Smooth muscle cell (in vitro differentiated cells): ENCODE measurements around the gene ESPN. TPM values are rescaled to one million over a fixed set of nuclear protein-coding genes. Genes with fewer than 3 reads are reported as not detected.

Experiments
- DNase-seq: peaks from one replicate; lab custom pipeline; 2025; ENCODE audit not compliant: unreplicated experiment; lab: John Stamatoyannopoulos, UW
- H2AFZ ChIP-seq: fragments of 200-600 bp; sonication (generic); 2 replicates; pipeline ENCODE4 v1.6.0; 2016; ENCODE audit warnings: antibody characterized with exemption, low read depth, mild to moderate bottlenecking
- H3F3A ChIP-seq: fragments of 200-600 bp; sonication (generic); 2 replicates; pipeline ENCODE4 v1.6.0; 2017; ENCODE audit warnings: antibody characterized with exemption, low read depth
- H3K27ac ChIP-seq: fragments of 200-600 bp; sonication (generic); 2 replicates; pipeline ENCODE4 v1.5.1; 2016; ENCODE audit warnings: low read depth, mild to moderate bottlenecking
- H3K27me3 ChIP-seq: fragments of 200-600 bp; sonication (generic); 2 replicates; pipeline ENCODE4 v1.6.1; 2016; ENCODE audit warnings: low read depth, mild to moderate bottlenecking
- H3K36me3 ChIP-seq: fragments of 200-600 bp; sonication (generic); 2 replicates; pipeline ENCODE4 v1.5.1; 2016; ENCODE audit warnings: low read depth
- H3K4me1 ChIP-seq: fragments of 200-600 bp; sonication (generic); 2 replicates; pipeline ENCODE4 v1.5.1; 2016; ENCODE audit warnings: low read depth
- H3K4me2 ChIP-seq: fragments of 200-600 bp; sonication (generic); 2 replicates; pipeline ENCODE4 v1.6.0; 2016; ENCODE audit warnings: mild to moderate bottlenecking
- H3K4me3 ChIP-seq: fragments of 200-600 bp; sonication (generic); 2 replicates; pipeline ENCODE4 v1.5.1; 2016; ENCODE audit warnings: mild to moderate bottlenecking
- H3K79me2 ChIP-seq: fragments of 200-600 bp; sonication (generic); 2 replicates; pipeline ENCODE4 v1.6.0; 2016; ENCODE audit warnings: low read depth, mild to moderate bottlenecking
- H3K9ac ChIP-seq: fragments of 200-600 bp; sonication (generic); 2 replicates; pipeline ENCODE4 v1.6.0; 2016; ENCODE audit warnings: low read depth
- H3K9me3 ChIP-seq: fragments of 200-600 bp; sonication (generic); replicated peaks from 2 replicates; pipeline ENCODE4 v1.5.1; 2016; ENCODE audit warnings: low read depth
- H4K20me1 ChIP-seq: fragments of 200-600 bp; sonication (generic); 2 replicates; pipeline ENCODE4 v1.6.0; 2016; ENCODE audit warnings: low read depth
- WGBS: methylation state at CpG from one replicate; pipeline ENCODE4 v1.1.7; 2016; ENCODE audit warnings: low lambda C conversion rate; 5-methylcytosine and 5-hydroxymethylcytosine counted together
- polyA plus RNA-seq: library from polyadenylated mRNA; unstranded; fragments of >200 nt; fragmentation: Nextera tagmentation; extraction: Ambion mirVana; gene quantifications from 2 replicates; pipeline ENCODE4 v1.2.1, GENCODE V29; 2016
- total RNA-seq: library from RNA; depleted of rRNA; stranded (reverse); fragments of >200 nt; gene quantifications from 2 replicates; pipeline ENCODE4 v1.2.3, GENCODE V29; 2014
- TF ChIP-seq, protein P1 (sequence below): fragments of 200-600 bp; sonication (generic); IDR thresholded peaks from 2 replicates; pipeline ENCODE4 v1.5.1; 2017; ENCODE audit warnings: borderline replicate concordance, mild to moderate bottlenecking, antibody characterized with exemption; ENCODE audit not compliant: insufficient read depth, poor library complexity, severe bottlenecking

ESPN gene
- total and polyA plus RNA-seq, 2 experiments from 2014 or later, result 1.1 TPM; not detected in 1

DNA sequence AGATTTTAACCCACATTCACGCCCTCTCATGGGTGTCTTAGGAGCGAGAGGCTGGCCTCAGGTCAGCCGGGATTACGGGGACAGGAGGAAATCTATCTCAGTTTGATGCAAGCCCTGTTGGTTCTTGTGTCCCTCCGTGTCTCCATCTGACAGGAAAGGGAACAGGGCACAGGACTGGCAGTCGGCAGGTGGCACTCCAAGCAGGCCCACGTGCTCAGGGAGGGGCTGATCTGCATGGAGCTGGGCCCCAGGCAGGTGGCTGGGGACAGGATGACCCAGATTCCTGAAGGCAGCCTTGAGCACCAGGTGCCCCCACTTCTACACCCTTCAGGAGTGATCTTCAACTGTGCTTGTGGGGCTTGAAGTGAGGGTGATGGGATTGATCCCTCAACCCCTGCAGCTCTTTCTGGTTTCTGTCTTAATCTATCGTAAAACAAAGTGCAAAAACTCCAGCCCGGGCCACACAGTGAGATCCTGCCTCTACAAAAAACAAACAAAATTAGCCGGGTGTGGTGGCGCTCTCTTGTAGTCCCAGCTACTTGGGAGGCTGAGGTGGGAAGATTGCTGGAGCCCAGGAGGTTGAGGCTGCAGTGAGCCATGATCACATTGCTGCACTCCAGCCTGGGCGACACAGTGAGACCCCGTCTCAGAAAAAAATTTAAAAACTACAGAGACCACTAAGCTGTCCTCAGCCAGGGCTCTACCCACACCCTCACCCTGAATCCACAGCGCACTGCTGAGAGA lies 58.6 kb downstream of the ESPN start:
- Histone ChIP-seq H4K20me1 (peaks cover 48% of the 10 kb centered on the region), H3K4me2 (no peak overlapping the region), H3K9me3 (no peaks in the 10 kb centered on the region), H3K4me1 (peaks cover 11% of the 10 kb centered on the region), H3K4me3 (no peak overlapping the region), H3K79me2 (peaks cover 2% of the 10 kb centered on the region), H3K27ac (no peak overlapping the region), H3K9ac (no peak overlapping the region), H3F3A (no peaks in the 10 kb centered on the region), H2AFZ (no peak overlapping the region), H3K27me3 (peaks cover 10% of the 10 kb centered on the region), H3K36me3 (no peaks in the 10 kb centered on the region)
- TF ChIP-seq, protein P1, sequence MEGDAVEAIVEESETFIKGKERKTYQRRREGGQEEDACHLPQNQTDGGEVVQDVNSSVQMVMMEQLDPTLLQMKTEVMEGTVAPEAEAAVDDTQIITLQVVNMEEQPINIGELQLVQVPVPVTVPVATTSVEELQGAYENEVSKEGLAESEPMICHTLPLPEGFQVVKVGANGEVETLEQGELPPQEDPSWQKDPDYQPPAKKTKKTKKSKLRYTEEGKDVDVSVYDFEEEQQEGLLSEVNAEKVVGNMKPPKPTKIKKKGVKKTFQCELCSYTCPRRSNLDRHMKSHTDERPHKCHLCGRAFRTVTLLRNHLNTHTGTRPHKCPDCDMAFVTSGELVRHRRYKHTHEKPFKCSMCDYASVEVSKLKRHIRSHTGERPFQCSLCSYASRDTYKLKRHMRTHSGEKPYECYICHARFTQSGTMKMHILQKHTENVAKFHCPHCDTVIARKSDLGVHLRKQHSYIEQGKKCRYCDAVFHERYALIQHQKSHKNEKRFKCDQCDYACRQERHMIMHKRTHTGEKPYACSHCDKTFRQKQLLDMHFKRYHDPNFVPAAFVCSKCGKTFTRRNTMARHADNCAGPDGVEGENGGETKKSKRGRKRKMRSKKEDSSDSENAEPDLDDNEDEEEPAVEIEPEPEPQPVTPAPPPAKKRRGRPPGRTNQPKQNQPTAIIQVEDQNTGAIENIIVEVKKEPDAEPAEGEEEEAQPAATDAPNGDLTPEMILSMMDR, result no peak
- 93% methylated on average over 14 of the region's 14 CpGs for WGBS
- no peak for DNase-seq

DNA sequence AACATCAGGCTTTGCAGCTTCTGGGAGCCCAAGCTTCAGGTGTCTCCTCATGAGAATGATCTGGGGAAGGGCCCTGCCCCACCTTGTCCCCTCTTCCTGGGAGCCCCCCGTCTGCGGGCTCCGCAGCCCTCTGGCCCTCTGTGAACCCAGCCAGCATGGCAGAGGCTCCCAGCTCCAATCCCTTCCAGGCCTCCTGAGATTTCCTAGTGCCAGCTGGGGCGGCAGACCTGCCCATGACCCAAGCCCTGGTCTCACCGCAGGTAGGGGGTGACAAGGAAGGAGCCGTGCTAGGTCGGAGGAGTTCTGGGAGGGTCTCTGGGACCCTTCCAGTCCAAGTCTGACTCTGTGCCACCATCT lies 59.2 kb downstream of the ESPN start:
- H3K4me3 ChIP-seq, result no peak overlapping the region
- TF ChIP-seq, protein P1, result no peak
- H4K20me1 ChIP-seq, result peaks cover 42% of the 10 kb centered on the region
- no peaks in the 10 kb centered on the region for H3F3A ChIP-seq
- H3K4me1 ChIP-seq, result peaks cover 11% of the 10 kb centered on the region
- H3K36me3 ChIP-seq, result no peaks in the 10 kb centered on the region
- 100% methylated on average over 7 of the region's 7 CpGs for WGBS
- H3K9me3 ChIP-seq, result no peaks in the 10 kb centered on the region
- no peak overlapping the region for H3K4me2 ChIP-seq
- H3K27me3 ChIP-seq, result peaks cover 10% of the 10 kb centered on the region
- DNase-seq, result no peak
- no peak overlapping the region for H3K9ac ChIP-seq
- no peak overlapping the region for H3K27ac ChIP-seq
- H3K79me2 ChIP-seq, result peaks cover 2% of the 10 kb centered on the region
- H2AFZ ChIP-seq, result no peak overlapping the region

DNA sequence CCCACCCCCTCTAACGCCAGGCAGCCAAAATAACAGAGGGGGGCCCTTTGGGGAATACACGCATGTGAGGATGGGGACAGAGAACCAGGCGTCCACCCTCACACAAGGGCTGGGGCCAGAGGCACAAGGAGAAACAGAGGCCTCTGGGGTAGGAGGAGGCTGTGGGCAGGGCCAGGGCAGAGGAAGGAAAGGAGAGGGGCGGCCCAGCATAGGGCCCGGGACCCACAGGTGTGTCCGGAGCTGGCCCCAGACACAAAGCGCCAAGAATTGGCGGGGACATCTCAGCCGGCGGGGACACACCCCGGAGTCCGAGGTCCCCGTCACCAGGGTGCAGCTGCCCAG lies 60.2 kb downstream of the ESPN start:
- Histone ChIP-seq H4K20me1 (peaks cover 41% of the 10 kb centered on the region), H3K4me1 (peaks cover 11% of the 10 kb centered on the region), H3F3A (no peaks in the 10 kb centered on the region), H3K4me2 (peak overlapping the region; percentile 93), H3K9me3 (no peaks in the 10 kb centered on the region), H3K27me3 (peaks cover 10% of the 10 kb centered on the region), H2AFZ (no peak overlapping the region), H3K79me2 (peaks cover 2% of the 10 kb centered on the region), H3K27ac (no peak overlapping the region), H3K9ac (peak overlapping the region; percentile 39), H3K36me3 (no peaks in the 10 kb centered on the region), H3K4me3 (peak overlapping the region; percentile 66)
- TF ChIP-seq, protein P1, result no peak
- 43% methylated on average over 13 of the region's 13 CpGs for WGBS
- no peak for DNase-seq
